ENCODE data around the gene ICE1.
"Not testable (repeated sequence)": the region's sequence is repeated elsewhere in the genome, so short reads cannot be mapped to it uniquely, and the experiment has no call there.

Gene ICE1

DNA sequence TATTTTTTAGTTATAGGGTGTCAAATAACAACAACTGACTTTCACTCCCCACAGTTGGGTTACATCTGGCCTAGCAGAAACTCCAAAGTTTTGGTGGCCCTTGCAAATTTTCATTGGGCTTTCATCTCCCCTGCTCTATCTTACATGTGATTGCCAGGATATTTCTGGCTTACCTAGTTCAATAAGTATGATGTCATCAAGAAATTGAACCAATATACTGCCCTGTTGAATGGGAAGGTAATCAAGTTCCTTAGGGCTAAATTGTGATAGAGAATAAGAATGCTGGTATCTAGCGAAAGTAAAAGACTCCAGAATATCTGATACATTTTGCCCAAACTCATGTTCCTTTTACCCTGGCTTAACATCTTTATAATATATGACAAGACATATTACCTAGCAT is 17.0 kb upstream of the ICE1 start:
- no peaks in the 10 kb centered on the region for H3K36me3 ChIP-seq (ENCODE audit: control insufficient read depth, insufficient read depth, low read length)
- DNase-seq (ENCODE audit: extremely low read depth, insufficient read length) = no peak
- TF ChIP-seq, protein P1, sequence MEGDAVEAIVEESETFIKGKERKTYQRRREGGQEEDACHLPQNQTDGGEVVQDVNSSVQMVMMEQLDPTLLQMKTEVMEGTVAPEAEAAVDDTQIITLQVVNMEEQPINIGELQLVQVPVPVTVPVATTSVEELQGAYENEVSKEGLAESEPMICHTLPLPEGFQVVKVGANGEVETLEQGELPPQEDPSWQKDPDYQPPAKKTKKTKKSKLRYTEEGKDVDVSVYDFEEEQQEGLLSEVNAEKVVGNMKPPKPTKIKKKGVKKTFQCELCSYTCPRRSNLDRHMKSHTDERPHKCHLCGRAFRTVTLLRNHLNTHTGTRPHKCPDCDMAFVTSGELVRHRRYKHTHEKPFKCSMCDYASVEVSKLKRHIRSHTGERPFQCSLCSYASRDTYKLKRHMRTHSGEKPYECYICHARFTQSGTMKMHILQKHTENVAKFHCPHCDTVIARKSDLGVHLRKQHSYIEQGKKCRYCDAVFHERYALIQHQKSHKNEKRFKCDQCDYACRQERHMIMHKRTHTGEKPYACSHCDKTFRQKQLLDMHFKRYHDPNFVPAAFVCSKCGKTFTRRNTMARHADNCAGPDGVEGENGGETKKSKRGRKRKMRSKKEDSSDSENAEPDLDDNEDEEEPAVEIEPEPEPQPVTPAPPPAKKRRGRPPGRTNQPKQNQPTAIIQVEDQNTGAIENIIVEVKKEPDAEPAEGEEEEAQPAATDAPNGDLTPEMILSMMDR (IDR thresholded peaks at IDR 0.05; ENCODE audit: insufficient read depth, low read length, poor library complexity, severe bottlenecking) = no peak
- H3K4me3 ChIP-seq (replicated peaks; ENCODE audit: low read depth, low read length) = no peak overlapping the region
- no peaks in the 10 kb centered on the region for H3K27me3 ChIP-seq (replicated peaks; ENCODE audit: control insufficient read depth, insufficient read depth, low read length)

DNA sequence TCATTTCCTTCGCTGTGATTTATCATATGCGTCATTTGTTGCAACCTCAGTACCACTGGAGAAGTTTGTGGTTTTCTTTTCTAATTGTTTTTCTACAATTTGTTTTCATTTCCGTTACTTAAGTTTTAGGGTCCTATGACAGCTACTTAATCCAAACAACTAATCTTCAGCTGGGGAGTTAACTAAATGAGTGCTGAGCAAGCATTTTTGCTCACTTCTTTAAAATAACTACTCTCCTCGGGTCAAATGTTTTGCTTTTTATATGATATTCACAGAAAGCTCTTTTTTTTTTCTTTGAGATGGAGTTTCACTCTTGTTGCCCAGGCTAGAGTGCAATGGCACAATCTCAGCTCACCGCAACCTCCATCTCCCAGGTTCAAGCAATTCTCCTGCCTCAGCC is 14.6 kb upstream of the ICE1 start:
- TF ChIP-seq, protein P1 (IDR thresholded peaks at IDR 0.05; ENCODE audit: insufficient read depth, low read length, poor library complexity, severe bottlenecking) = no peak
- no peaks in the 10 kb centered on the region for H3K36me3 ChIP-seq (ENCODE audit: control insufficient read depth, insufficient read depth, low read length)
- no peak overlapping the region for H3K4me3 ChIP-seq (replicated peaks; ENCODE audit: low read depth, low read length)
- no peak for DNase-seq (ENCODE audit: extremely low read depth, insufficient read length)
- no peaks in the 10 kb centered on the region for H3K27me3 ChIP-seq (replicated peaks; ENCODE audit: control insufficient read depth, insufficient read depth, low read length)

DNA sequence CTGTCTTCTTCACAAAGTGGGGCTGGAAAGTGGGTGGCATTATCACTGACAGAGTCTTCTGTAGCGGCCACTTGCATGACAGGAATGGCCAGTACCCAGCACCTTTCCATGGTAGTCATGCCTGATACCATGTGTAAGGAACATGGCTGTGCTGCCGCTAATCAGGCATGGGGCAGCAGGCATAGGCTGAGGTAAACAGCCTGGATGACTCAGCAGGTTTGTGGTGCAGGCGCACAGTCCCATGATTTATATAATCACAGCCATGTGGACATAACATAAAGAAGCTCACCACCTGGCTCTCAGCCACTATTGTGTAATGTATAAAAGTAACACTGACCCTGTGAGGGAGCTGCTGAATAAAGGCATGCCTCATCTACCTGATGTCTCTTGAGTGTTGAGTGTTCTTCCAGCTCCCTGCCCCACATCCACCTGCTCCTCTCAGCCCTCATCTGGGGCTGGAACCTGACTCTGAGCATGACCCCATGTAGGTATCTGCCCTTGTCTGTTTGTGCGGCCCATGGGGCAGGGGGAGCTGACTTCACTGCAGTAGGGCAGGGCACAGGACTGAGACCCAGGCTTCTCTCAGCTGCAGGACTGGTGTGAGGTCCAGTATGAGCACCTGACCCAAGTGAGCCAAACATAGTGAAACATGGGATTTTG is 13.2 kb upstream of the ICE1 start:
- peak; percentile 26 for DNase-seq (ENCODE audit: extremely low read depth, insufficient read length)
- TF ChIP-seq, protein P1 (IDR thresholded peaks at IDR 0.05; ENCODE audit: insufficient read depth, low read length, poor library complexity, severe bottlenecking) = no peak
- no peaks in the 10 kb centered on the region for H3K27me3 ChIP-seq (replicated peaks; ENCODE audit: control insufficient read depth, insufficient read depth, low read length)
- no peaks in the 10 kb centered on the region for H3K36me3 ChIP-seq (ENCODE audit: control insufficient read depth, insufficient read depth, low read length)
- no peak overlapping the region for H3K4me3 ChIP-seq (replicated peaks; ENCODE audit: low read depth, low read length)

DNA sequence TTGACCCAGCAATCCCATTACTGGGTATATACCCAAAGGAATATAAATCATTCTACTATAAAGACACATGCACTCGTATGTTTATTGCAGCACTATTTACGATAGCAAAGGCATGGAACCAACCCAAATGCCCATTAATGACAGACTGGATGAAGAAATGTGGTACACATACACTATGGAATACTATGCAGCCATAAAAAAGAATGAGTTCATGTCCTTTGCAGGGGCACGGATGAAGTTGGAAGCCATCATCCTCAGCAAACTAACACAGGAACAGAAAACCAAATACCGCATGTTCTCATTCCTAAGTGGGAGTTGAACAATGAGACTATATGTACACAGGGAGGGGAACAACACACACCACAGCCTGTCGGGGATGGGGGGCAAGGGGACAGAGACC is 8.6 kb upstream of the ICE1 start:
- H3K4me3 ChIP-seq (replicated peaks; ENCODE audit: low read depth, low read length); H3K27me3 ChIP-seq (replicated peaks; ENCODE audit: control insufficient read depth, insufficient read depth, low read length); H3K36me3 ChIP-seq (ENCODE audit: control insufficient read depth, insufficient read depth, low read length); DNase-seq (ENCODE audit: extremely low read depth, insufficient read length): not testable (repeated sequence)

DNA sequence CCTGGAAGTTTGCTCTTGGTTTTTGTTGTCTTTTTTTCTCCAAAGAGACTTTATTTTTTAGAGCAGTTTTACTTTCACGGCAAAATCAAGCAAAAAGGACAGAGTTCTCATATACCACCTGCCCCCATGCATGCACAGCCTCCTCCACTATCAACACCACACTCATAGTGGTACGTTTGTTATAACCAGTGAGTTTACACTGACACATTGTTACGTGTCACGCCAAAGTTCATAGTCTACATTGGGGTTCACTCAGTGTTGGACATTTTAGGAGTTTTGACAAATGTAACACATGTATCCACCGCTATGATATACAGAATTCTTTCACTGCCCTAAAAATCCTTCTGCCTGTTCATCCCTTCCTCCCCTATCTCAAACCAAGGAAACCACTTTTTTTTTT is 7.5 kb upstream of the ICE1 start:
- no peaks in the 10 kb centered on the region for H3K27me3 ChIP-seq (replicated peaks; ENCODE audit: control insufficient read depth, insufficient read depth, low read length)
- H3K36me3 ChIP-seq (ENCODE audit: control insufficient read depth, insufficient read depth, low read length) = no peaks in the 10 kb centered on the region
- TF ChIP-seq, protein P1 (IDR thresholded peaks at IDR 0.05; ENCODE audit: insufficient read depth, low read length, poor library complexity, severe bottlenecking) = no peak
- DNase-seq (ENCODE audit: extremely low read depth, insufficient read length) = no peak
- H3K4me3 ChIP-seq (replicated peaks; ENCODE audit: low read depth, low read length) = no peak overlapping the region

DNA sequence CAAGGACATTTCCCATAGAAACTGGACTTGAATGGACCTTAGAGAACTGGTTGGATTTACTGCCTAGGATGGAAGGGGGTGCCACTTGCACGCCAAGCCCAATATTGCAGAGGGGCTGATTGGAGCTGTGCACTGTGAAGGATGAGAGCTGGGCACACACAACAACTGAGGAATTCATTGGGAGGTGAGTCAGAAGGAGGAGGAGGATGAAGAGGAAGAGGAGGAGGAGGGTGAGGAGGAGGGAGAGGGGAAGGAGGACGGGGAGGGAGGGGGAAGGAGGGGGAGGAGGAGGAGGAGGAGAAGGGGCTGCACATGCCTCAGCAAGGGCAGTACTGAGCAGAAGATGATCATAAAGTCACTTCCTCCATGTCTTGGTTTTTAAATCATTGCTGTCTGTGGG is 5.7 kb upstream of the ICE1 start:
- Histone ChIP-seq H3K36me3 (ENCODE audit: control insufficient read depth, insufficient read depth, low read length) (no peaks in the 10 kb centered on the region), H3K4me3 (replicated peaks; ENCODE audit: low read depth, low read length) (no peak overlapping the region), H3K27me3 (replicated peaks; ENCODE audit: control insufficient read depth, insufficient read depth, low read length) (no peaks in the 10 kb centered on the region)
- TF ChIP-seq, protein P1 (IDR thresholded peaks at IDR 0.05; ENCODE audit: insufficient read depth, low read length, poor library complexity, severe bottlenecking) = no peak
- DNase-seq (ENCODE audit: extremely low read depth, insufficient read length) = no peak

All from GM06990 (cell line).